Caco-2 (cell line): ENCODE measurements around the gene SMIM23. TPM values are rescaled to one million over a fixed set of nuclear protein-coding genes. Genes with fewer than 3 reads are reported as not detected.

Source experiments
- BruUV-seq: library from RNA; stranded (reverse); fragments of 400-500 nt; replicated peaks from 2 replicates; lab custom pipeline; 2021; lab: Mats Ljungman, UMichigan
- CTCF ChIA-PET: fragments of 300-600 bp; sonication (Branson Sonifier 250); formaldehyde crosslinking; loops from one replicate; lab custom pipeline; 2022; ENCODE audit warnings: antibody characterized with exemption; lab: Charles Lee
- POLR2A ChIA-PET: fragments of 300-600 bp; sonication (Branson Sonifier 250); formaldehyde crosslinking; loops from one replicate; lab custom pipeline; 2022; ENCODE audit warnings: antibody characterized with exemption; lab: Charles Lee
- DNase-seq, 2 experiments: peaks; one replicate each; pipeline versions ENCODE4 v3.0.0 to v3.0.0-alpha.2; 2020 to 2022
- H3K27me3 ChIP-seq: replicated peaks from 2 replicates; pipeline ENCODE4 v1.6.0; 2011; ENCODE audit warnings: low read length; ENCODE audit not compliant: control insufficient read depth, insufficient read depth
- H3K36me3 ChIP-seq: 2 replicates; pipeline ENCODE4 v1.5.1; 2011; ENCODE audit warnings: low read length; ENCODE audit not compliant: control insufficient read depth, insufficient read depth
- H3K4me1 ChIP-seq: fragments of 250-450 bp; sonication (Bioruptor Pico); 2 replicates; pipeline ENCODE4 v1.5.1; 2020; ENCODE audit warnings: mild to moderate bottlenecking
- H3K4me3 ChIP-seq: 2 replicates; pipeline ENCODE4 v1.5.1; 2011; ENCODE audit warnings: low read depth, mild to moderate bottlenecking, control low read depth, low read length
- H3K9me3 ChIP-seq: fragments of 250-450 bp; sonication (Bioruptor Pico); 2 replicates; pipeline ENCODE4 v1.5.1; 2020; ENCODE audit warnings: mild to moderate bottlenecking, moderate library complexity
- H3K27ac Mint-ChIP-seq: one replicate; pipeline ENCODE4 v1.8.0; 2022; ENCODE audit warnings: mixed read lengths; ENCODE audit not compliant: unreplicated experiment
- H3K27me3 Mint-ChIP-seq: one replicate; pipeline ENCODE4 v1.8.0; 2022; ENCODE audit warnings: mixed read lengths; ENCODE audit not compliant: insufficient read depth, unreplicated experiment
- H3K36me3 Mint-ChIP-seq: one replicate; pipeline ENCODE4 v1.8.0; 2022; ENCODE audit warnings: mild to moderate bottlenecking, mixed read lengths; ENCODE audit not compliant: insufficient read depth, unreplicated experiment
- H3K4me1 Mint-ChIP-seq: one replicate; pipeline ENCODE4 v1.8.0; 2022; ENCODE audit warnings: low read depth, mixed read lengths; ENCODE audit not compliant: unreplicated experiment
- H3K4me3 Mint-ChIP-seq: one replicate; pipeline ENCODE4 v1.8.0; 2022; ENCODE audit warnings: mild to moderate bottlenecking, moderate library complexity, mixed read lengths; ENCODE audit not compliant: unreplicated experiment
- H3K9me3 Mint-ChIP-seq: one replicate; pipeline ENCODE4 v1.8.0; 2022; ENCODE audit warnings: mixed read lengths; ENCODE audit not compliant: unreplicated experiment
- CTCF ChIP-seq, 2 experiments: fragments of 200-600 bp in 1 of 2; IDR thresholded peaks; 1 replicate in 1 of 2; 2 replicates in 1 of 2; pipeline versions ENCODE4 v1.5.1 to v1.8.0; 2011 to 2022; ENCODE audit warnings: antibody characterized with exemption in 1 of 2, control low read depth in 1 of 2, inconsistent platforms in 1 of 2, low read depth in 1 of 2, low read length in 1 of 2, mild to moderate bottlenecking in 1 of 2, moderate library complexity in 1 of 2; ENCODE audit not compliant: insufficient read depth in 1 of 2, severe bottlenecking in 1 of 2, unreplicated experiment in 1 of 2
- intact Hi-C: fragments of 100-400 bp; cut with micrococcal nuclease; formaldehyde crosslinking; loops from one replicate; pipeline ENCODE4 v1.10.0; 2022; ENCODE audit not compliant: unreplicated experiment
- total RNA-seq: library from RNA; stranded (reverse); gene quantifications from 2 replicates; pipeline ENCODE4 v1.2.3, GENCODE V29; 2022

Gene SMIM23
- total RNA-seq, 1 experiment from 2014 or later: not detected

GRCh38 chr5:171840066-171840465 is 54.4 kb downstream of the SMIM23 start:
- Histone ChIP-seq H3K27me3 (no peaks in the 10 kb centered on the region), H3K36me3 (no peaks in the 10 kb centered on the region; the same call in 1 of the 2 replicates), H3K9me3 (no peaks in the 10 kb centered on the region), H3K4me3 (no peak overlapping the region), H3K4me1 (no peaks in the 10 kb centered on the region)
- Mint-ChIP-seq H3K4me1 (no peaks in the 10 kb centered on the region), H3K27ac (no peak overlapping the region), H3K9me3 (no peaks in the 10 kb centered on the region), H3K27me3 (no peaks in the 10 kb centered on the region), H3K4me3 (no peak overlapping the region), H3K36me3 (peaks cover 9% of the 10 kb centered on the region)
- ChIA-PET POLR2A (no interaction called here), CTCF (no interaction called here)
- TF ChIP-seq CTCF (IDR thresholded peaks at IDR 0.05; ENCODE audit: insufficient read depth in 1 of 2, low read depth in 1 of 2, low read length in 1 of 2, severe bottlenecking in 1 of 2, unreplicated experiment in 1 of 2): no peak
- no TSS peak for BruUV-seq
- intact Hi-C loops: no loop called here
- DNase-seq: no peak

Other genes with a start within 250 kb of the SMIM23 start
- gene FBXW11, start 220.8 kb downstream of the SMIM23 start, total RNA-seq: 46.2 and 46.3 TPM in 2 replicates